HPDE6-E6E7 (cell line): ENCODE data around the gene RABGAP1L.
"Not testable (repeated sequence)": the region's sequence is repeated elsewhere in the genome, so short reads cannot be mapped to it uniquely, and the experiment has no call there.

Source experiments
- DNase-seq: peaks from one replicate; pipeline ENCODE4 v3.0.0; 2011; ENCODE audit warnings: missing footprints; ENCODE audit errors: extremely low spot score

Gene RABGAP1L

DNA sequence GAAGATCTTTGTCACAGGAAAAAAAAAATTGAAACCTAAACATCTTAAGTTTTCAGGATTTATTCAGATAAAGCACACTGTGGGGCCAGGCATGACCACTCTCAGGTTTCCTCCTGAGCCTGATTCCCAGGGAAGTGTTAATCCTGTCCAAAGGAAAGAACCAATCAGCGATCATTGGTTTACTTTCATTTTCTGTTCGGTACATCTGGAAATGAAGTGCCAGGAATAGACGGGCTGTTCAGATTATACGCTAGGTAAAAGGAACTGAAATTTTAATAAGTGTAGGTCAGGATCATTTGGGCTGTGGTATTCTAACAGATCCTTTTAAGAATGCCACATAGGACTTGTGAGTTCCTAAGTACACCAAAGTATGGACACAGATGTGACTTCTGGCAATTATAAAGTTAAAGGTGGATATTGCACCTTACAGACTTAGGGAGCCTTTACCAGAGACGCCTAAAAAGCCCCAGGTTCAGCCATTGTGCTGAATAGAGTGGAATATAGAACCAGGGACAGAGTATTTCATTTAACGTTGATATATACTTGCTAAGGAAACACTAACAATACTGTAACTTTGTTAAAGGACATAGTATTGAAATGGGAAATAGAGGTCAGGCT lies 831.2 kb downstream of the RABGAP1L start:
- peak; percentile 26 for DNase-seq

DNA sequence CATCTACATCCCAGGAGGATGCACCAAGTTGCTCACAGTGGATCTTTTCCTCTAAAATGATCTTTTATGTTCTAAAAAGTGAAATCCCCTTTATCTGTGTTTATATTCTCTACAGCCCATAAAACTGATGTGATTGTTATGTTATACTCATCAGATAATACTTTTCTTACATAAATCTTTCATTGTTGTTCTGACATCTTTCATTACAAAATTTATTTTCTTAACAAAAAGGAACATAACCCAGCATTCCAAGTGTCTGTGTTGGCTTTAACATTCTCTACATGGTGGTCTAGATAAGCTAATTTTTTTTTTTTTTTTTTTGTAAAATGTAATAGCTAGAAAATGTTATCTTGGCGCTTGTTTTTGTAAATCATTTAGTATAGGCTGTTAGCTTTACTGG lies 832.2 kb downstream of the RABGAP1L start:
- no peak for DNase-seq

DNA sequence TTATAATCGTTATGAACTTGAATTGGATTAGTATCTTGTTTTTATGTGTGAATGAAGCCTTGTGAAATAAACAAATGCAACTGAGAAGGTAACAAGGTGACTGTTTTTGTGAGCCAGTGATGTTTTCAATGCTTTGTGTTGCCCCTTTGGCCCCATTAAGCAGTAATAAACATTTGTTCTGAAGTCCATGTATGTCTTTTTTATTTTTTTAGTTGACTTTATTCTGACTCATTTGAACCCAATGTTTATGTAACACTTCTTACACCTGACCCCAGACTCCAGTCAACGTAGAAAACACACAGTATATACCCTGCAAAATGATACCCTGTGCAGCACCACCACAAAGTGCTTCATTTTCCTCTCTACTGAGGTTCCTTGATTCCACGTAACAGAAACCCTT lies 835.8 kb downstream of the RABGAP1L start:
- DNase-seq: no peak

DNA sequence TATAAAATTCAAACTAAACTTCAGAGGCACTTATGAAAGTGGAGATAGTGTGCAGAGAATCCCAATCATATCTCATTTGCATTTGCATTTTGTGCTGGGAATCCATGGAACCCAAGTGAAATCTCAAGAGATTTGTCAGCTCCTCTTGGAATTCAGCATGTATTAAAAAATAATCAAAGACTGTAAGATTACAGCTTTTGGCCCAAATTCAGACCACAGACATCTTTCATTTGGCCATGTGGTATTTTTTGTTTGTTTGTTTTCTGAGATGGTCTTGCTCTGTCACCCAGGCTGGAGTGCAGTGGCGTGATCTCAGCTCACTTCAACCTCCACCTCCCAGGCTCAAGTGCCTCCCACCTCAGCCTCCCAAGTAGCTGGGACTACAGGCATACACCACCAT lies 836.6 kb downstream of the RABGAP1L start:
- DNase-seq: no peak

DNA sequence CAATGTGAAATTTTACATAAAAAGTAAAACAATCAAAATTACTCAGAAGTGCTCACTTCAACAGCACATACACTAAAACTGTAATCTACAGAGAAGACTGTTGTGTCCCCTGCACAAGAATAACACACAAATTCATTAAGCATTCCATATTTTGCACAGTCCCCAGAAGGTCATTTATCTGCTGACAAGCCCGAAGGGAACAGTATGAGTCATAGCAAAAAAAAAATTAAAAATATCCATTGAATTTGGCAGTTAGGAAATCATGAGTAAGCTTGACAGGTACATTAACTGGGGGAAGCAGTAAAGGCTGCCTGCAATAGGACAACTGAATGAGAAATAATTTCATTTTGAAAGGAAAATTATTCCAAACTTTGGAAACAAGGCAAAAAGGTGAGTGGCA lies 837.2 kb downstream of the RABGAP1L start:
- DNase-seq: no peak

DNA sequence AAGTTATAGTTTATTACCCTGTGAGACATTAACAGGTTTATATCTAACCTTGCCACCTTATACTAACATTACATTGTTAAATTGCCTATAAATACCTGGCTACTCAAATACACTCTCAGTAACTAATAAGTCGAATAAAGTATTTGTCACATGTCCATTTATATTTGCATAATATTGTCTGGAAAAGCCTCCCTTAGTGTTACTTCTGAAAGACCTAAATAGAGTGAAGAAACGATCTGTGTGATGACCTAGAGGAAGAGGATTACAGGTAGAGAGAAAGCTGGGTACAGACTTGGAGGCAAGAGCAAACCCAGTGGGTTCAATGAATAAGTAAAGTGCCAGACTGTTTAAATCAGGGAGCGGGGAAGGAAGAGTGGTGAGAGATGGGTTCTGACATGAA lies 837.7 kb downstream of the RABGAP1L start:
- no peak for DNase-seq

DNA sequence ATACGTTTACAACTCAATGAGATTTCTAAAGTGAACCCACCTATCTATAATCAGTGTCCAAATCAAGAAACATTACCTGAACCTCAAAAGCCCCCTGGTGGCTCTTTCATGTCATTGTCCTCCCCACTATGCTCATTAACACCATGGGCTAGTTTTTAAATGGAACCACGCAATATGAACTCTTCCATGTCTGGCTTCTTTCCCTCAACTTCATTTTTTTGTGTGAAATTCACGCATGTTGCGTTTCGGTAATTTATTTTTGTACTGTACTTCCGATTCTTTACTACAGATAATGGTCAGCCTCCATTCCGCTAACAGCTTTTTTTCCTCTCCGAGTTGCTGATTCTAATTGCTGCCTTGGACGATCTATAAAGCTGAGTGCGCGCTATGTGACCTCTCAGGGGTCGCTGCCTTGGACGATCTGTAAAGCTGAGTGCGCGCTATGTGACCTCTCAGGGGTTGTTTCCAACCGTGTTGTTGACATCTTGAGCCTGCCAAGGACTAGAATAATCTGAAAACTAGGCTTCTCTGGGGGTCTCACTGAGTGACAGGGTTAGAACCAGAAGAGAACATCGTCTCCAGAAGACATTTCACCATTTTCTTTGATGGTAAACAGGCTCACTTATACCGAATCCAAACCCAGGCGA lies 839.4 kb downstream of the RABGAP1L start:
- DNase-seq: no peak

DNA sequence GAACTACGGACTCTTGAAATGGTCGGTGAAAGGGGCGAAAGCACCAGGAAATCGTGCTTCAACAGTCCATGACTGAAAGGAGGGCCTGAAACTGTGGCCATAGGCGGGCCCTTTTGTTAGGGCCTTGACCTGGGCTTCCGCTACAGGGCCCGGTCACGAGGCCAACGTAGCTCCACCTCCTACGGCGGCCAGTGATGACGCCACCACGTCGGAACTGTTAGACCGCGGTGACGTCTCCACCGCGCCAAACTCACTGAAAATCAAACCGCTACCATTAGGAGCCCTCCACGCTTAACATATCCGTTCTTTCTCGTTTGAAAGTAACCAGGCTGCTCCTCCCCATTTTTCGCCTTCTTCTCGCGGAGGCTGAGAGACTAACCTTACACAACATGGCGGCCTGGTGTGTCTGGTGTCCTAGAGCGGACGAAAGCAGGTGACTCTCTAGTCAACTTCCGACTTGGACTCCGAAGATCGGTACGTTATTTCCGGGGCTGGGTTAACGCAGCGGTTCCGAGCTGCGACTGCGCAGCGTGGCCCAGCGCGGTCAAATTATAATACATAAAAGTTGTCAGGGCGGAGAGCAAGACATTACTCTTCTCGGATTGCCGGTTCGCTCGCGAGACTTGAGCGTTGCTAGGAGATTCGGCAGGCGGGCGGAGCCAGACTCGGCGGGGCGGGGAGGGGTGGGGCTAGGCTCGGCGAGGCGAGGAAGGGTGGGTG lies 840.1 kb downstream of the RABGAP1L start:
- DNase-seq: peak; percentile 89

DNA sequence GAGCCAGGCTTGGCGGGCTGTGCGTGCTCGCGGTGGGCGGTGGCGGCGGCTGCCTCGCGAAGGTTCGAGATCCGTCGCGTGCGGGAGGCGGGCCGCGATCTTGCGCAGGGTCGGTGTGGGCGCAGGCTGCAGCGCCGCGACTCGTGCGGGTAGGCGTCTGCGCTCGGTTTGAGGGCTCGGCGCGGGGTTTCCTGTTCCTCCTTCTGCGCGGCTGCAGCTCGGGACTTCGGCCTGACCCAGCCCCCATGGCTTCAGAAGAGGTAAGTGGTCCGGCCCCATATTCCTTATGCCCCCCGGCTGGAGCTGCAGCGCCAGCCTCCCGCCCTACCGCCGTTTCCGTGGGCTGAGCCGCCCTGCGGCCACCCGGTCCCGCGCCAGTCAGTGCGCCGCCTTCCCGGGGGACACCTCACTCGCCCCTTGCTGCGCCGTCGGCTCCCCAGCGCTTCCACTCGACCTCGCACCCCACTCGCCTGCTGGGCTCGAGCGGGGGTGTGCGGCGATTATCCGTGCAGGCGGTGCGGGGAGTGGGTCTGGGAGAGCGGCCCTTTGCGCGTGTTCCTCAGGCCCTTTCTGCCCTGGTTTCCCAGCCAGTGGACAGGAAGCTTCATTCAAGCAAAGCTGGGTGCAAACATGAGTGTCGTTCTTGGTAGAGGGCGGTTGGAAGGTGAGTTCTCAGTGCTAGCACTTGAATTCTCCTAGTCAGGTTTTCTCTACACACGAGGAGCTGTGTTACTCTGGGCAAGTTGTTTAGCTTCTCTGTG lies 840.8 kb downstream of the RABGAP1L start, which contains the start of gene CACYBP:
TSS of gene CACYBP (plus strand) at position 12 of the 761 bp plus-strand sequence. CDS start at position 246, 234 bp downstream.
- no peak for DNase-seq

DNA sequence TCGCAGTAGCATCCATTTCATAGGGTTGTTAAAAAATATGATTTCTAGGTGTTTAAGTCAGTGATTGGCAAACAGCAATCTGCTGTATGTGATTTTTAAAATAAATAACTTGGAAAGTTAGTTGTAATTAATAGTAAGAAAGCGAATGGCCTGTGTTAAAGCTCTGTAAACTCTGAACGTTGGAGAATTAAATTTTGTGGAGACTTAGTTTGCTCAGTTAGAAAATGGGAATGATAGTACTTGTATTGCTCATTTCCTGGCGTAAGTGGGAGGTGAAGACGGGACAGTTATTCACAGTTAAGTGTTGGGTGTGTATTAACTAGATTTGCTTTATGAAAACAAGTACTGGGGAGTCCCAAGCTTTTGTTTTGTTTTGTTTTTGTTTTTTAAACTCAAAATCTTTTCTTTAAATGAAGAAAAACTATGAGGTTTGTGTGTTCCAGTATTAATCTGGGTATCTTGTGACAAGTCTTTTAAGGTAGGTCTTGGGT lies 841.4 kb downstream of the RABGAP1L start:
- no peak for DNase-seq

DNA sequence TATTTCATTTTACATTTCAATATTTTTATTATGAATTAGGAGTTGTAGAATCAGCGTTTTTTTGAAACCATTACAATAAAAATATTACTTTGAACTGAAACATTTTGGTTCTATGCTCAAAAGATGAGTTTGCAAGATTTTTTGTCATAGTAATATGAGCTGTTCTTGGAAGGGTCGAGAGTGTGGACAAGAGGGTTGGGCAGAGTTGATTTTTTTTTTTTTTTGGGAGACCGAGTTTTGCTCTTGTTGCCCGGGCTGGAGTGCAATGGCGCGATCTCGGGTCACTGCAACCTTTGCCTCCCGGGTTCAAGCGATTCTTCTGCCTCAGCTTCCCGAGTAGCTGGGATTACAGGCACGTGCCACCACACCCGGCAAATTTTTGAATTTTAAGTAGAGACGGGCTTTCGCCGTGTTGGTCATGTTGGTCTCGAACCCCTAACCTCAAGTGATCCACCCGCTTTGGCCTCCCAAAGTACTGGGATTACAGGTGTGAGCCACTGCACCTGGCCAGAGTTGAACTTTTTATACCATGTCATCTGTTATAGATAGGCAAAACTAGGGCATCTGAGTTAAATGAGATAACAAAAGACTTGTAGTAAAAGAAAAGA lies 843.7 kb downstream of the RABGAP1L start:
- DNase-seq: no peak

DNA sequence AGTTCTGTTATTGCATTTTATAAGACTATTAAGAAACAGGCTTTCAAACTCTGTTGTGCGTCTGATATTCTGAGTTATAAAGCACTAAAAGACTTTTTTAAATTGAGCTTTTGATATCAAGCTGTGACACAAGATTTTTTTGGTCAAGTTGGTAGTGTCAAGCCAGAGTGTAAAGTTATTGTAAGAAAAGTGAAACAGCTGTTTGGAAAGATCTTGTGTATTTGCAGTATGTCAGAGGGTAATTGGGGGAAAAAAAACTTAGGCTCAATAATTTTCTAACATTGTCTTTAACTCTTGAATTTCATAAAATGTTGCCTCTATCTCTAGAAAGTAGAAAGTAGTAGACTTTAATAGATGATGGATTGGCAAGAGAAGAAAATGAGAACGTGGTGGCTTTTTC lies 844.2 kb downstream of the RABGAP1L start:
- no peak for DNase-seq

DNA sequence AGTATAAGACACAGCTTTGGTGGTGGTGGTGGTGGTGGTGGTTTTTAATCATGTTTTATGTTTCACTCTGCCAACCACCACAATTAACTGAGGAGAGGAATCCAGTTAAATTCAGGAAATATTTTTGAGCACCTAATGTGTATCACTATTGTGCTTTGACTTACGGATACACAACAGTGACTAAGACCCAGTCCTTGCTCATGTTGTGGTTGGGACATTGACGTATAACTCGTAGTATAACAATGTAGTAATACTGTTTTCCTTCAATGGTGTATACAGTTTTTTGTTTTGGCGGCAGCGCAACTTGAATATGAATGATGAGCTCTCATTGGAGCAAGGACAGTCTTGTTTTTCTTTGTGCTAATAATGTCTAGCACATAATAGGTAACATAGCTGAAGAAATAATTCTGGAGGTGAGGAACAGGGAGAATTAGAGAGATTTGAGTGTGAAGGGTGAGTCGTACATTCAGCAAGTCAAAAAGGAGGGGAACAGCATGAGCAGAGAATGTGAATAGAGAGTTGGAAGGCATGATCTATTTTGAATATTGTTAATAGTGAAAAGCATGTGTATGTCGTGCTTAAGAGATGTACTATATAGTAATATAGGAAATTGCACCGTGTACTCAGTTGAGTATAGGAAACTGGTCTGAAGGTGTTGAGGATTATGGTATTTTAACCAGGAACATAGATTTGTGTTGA lies 845.9 kb downstream of the RABGAP1L start:
- no peak for DNase-seq

DNA sequence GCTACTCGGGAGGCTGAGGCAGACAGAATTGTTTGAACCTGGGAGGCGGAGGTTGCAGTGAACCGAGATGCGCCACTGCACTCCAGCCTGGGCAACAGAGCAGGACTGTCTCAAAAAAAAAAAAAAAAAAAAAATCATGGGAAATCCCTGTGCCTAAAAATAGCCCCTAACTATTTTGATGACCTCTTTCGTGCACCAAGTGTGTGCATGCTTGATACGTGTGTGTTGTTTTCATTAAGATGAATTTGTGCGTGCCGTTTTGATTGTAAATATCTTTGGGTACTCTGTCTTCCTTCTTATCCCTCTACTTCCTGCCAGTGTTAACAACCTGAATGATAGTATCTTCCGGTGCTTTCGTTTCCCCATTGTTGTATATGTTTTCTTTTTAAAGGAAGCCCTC lies 850.2 kb downstream of the RABGAP1L start:
- no peak for DNase-seq

DNA sequence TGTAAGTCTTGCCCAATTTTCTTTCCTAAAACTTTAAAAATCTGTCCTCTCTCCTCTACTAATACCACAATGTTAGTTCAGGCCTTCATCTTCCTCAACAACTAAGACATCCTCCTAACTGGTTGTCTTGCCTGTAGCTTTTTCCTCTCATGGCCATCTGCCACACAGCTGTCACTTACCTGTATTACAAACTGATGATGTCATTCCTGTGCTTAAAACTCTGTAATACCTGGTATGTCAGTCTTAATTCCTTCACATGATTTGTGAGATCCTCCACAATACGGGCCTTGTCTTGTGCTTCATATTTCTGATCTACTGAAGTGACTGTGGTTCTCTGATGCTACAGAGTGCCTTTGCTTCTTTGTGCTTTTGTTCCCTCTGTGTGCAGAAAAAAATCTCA lies 854.1 kb downstream of the RABGAP1L start:
- DNase-seq: no peak

DNA sequence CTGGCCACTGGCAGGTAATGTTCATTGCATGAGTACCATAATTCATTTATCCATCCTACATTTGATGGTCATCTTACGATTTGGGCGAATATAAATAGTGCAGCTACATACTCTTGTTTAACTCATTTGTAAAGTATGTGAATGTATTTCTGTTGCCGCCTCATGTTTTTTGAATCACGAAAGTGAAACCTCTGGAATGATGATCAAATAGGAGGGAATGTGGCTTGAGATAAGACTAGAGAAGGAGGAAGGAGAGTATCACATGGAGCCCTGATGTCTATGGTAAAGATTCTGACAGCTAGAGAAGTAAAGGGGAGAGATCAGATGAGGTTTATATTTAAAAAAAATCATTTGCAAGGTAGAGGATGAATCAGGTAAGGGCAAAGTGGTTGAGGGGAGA lies 855.9 kb downstream of the RABGAP1L start:
- no peak for DNase-seq

DNA sequence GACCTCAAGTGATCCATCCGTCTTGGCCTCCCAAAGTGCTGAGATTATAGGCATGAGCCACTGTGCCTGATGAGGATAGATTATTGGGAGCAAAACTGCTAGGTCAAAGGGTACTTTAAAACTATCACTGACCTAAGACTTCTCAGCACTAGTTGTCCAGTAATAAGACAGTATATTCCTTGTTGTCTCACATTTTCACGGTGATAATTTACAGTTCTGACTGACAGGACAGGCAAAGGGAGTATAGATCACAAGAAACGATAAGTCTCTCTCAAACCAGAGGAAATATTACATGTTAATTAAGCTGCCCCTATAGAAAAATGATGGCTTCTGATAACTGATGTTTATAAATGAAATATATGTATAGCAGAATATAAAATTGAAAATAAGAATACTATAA lies 860.2 kb downstream of the RABGAP1L start:
- DNase-seq: no peak

DNA sequence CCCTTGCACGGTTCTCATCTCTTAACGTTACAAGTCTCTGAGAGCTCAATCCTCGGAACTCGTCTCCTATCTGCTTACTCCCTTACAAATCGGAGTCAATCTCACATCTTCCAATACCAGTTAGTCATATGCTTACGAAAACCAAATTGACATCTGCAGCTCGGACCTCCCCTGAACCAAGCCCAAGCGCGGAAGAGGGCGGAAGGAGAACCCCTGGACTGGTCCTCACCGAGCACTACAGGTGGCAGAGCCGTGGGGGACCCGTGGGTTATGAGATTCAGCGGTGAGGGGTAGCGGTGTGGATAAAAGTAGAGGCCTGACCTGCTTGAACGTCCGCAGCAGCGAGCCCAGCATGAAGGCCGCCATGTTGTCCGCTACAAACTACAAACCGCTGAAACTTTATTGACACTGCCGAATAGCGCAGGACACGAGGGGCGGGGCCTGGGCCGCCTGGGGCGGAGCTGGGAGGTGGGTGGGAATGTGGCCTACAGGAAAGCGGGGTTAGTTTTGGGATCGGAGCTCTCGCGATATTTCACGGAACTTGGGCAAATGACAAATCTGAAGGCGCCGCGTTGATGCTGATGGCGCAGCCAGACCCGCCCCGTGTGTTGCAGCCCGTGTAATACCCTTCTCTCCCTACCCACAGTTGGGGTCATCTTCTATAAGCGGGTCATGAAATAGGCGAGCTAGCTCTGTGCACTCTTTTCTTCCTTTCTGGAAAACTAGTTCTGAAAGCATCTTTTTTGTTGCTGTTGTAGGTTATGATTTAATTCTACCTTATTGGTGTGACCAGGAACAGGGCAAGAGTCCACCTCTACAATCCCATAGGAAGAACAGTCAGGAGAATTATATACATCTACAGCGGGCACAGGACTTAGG lies 864.0 kb downstream of the RABGAP1L start, which contains the start of gene MRPS14:
TSS of gene MRPS14 (minus strand) at position 383 of the 879 bp plus-strand sequence. CDS start at position 366, 17 bp downstream.
- peak; percentile 91 for DNase-seq

DNA sequence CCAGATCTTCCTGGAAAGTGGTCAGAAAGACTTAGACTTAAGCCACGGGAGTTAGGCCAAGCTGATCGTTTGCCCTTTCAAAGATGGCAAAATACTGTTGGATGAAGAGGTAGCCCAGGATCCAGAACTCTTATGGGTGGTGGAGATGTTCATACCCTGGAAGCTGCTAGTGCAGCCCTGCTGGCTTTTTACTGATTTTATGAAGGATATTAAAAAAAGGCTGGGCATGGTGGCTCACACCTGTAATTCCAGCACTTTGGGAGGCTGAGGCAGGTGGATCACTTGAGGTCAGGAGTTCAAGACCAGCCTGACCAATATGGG lies 864.6 kb downstream of the RABGAP1L start:
- not testable (repeated sequence) for DNase-seq

DNA sequence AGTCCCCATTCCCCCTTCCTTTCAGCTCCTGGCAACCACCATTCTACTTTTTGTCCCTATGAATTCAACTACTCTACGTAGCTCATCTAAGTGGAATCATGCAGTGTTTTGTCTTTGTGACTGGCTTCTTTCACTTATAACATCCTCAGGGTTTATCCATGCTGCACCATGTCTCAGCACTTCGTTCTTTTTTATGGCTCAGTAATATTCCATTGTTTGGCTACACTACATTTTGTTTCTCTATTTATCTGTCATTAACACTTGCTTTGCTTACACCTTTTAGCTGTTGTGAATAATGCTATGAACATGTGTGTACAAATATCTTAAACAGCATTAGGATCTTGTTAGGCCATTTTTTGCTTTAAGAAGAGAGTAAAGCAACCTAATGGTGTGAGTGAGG lies 865.5 kb downstream of the RABGAP1L start:
- no peak for DNase-seq
